ENCODE data around the gene TRPT1. TPM values are rescaled to one million over a fixed set of nuclear protein-coding genes. Genes with fewer than 3 reads are reported as not detected.
A peak's percentile ranks its signal among the peaks of the same experiment; 100 is the strongest.

The TRPT1 gene
- polyA plus RNA-seq, 1 donor from 2014 or later, result 75.0 TPM

GRCh38 chr11:64232182-64232966 lies 6.4 kb upstream of the TRPT1 start:
- H3K4me1 Mint-ChIP-seq, result peaks cover 19 to 36% (median 30%) of the 10 kb centered on the region in 3 donors
- H3K27ac Mint-ChIP-seq, result peak overlapping the region in 2 of 3 donors; percentile 86 to 99
- peak overlapping the region; percentile 64 to 98 (median 92) for H3K4me3 Mint-ChIP-seq
- peaks cover 2% of the 10 kb centered on the region for H3K36me3 Mint-ChIP-seq
- H3K9me3 Mint-ChIP-seq, result no peaks in the 10 kb centered on the region
- H3K27me3 Mint-ChIP-seq, result no peaks in the 10 kb centered on the region

DNA sequence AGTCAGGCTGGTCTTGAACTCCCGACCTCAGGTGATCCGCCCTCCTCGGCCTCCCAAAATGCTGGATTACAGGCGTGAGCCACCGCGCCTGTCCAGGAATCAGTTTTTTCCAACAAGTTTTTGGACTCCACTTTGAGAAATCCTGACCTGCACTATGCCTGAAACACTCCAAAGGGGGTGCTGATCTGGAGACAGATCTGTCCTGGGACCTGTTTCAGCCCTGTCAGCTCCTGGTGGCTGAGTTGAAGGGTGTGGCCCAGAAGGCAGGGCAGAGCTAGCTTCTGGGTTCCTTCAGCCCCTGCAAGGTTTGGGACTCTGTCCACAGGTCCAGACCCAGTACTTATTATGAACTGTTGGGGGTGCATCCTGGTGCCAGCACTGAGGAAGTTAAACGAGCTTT lies 5.6 kb upstream of the TRPT1 start:
- H3K4me3 Mint-ChIP-seq, result peak overlapping the region; percentile 64 to 98 (median 86)
- H3K27ac Mint-ChIP-seq, result peak overlapping the region; percentile 31 to 99 (median 97)
- H3K4me1 Mint-ChIP-seq, result peaks cover 26 to 39% (median 26%) of the 10 kb centered on the region in 3 donors
- H3K36me3 Mint-ChIP-seq, result peaks cover 2% of the 10 kb centered on the region
- no peaks in the 10 kb centered on the region for H3K9me3 Mint-ChIP-seq
- H3K27me3 Mint-ChIP-seq, result no peaks in the 10 kb centered on the region

- H3K4me1 Mint-ChIP-seq, result peaks cover 26 to 39% (median 26%) of the 10 kb centered on the region in 3 donors
- peak overlapping the region; percentile 88 to 98 (median 96) for H3K4me3 Mint-ChIP-seq
- no peaks in the 10 kb centered on the region for H3K9me3 Mint-ChIP-seq
- H3K36me3 Mint-ChIP-seq, result peaks cover 2% of the 10 kb centered on the region
- no peaks in the 10 kb centered on the region for H3K27me3 Mint-ChIP-seq
- H3K27ac Mint-ChIP-seq, result peak overlapping the region; percentile 97 to 99 (median 97)
Observed at GRCh38 chr11:64230985-64231365, 5.0 kb upstream of the TRPT1 start.

DNA sequence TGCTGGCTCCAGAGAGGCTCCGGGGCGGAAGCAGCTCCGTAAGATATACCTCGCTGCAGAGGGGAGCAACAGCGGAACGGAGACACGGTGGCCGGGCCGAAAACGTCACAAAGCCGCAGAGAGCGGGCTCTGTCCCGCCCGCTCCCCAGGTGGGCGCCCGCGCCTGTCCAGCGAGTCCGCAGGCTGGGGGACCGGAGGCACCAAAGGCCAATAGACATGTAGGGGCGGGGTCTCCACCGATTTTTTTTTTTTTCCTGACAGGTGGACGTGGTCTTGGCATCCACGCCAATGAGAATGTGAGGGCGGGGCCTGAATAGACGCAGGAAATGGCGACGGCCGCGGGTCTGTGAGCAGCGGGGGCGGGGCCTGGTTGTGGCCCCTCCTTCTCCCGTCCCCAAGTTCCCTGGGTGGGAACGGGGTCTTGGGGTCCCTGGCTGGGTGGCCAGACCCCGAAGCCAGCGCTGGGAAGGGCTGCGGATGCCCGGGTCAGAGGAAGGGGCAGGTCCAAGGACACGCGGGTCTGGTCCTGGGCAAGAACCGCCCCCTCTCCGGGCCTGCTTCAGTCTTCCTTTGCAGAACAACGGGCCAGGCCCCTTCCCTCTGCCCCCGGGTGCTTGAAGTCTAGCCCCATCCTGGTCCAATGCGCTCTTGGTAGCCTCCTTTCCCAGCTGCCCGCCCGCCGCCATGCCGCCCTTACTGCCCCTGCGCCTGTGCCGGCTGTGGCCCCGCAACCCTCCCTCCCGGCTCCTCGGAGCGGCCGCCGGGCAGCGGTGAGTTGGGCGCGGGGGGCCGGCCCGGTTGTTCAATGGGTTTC lies 4.4 kb upstream of the TRPT1 start, which contains the start of gene DNAJC4:
DNAJC4 (plus strand) TSS at position 378 of the 814 bp plus-strand sequence; CDS start at position 685, 307 bp downstream.
- H3K9me3 Mint-ChIP-seq, result no peaks in the 10 kb centered on the region
- H3K36me3 Mint-ChIP-seq, result peaks cover 1% of the 10 kb centered on the region
- H3K27ac Mint-ChIP-seq, result peak within 1 kb of the TSS; percentile 97 to 99 (median 97)
- H3K27me3 Mint-ChIP-seq, result no peaks in the 10 kb centered on the region
- peak within 1 kb of the TSS; percentile 88 to 98 (median 96) for H3K4me3 Mint-ChIP-seq
- peaks cover 22 to 34% (median 24%) of the 10 kb centered on the region in 3 donors for H3K4me1 Mint-ChIP-seq

DNA sequence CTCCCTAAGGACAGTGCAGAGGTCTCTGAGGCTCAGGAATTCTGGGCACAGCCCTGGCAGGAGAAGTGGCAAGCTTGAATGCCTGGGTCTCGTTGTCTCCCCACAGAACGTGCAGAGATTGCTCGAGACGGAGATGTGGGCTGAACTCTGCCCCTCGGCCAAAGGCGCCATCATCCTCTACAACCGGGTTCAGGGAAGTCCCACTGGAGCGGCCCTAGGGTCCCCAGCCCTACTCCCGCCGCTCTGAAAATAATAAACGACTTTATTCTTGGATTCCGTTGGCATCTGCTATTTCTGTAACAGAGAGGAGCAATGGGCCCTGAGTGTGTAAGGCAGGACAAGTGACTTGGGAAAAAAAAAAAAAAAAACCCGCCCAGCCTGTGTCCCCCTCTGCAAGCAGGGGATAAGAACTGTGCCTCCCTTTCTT lies 3.8 kb upstream of the TRPT1 start:
- Mint-ChIP-seq H3K9me3 (no peaks in the 10 kb centered on the region), H3K4me3 (peak overlapping the region; percentile 88 to 98 (median 96)), H3K4me1 (peaks cover 24 to 34% (median 26%) of the 10 kb centered on the region in 3 donors), H3K27me3 (no peaks in the 10 kb centered on the region), H3K27ac (peak overlapping the region; percentile 97 to 99 (median 97)), H3K36me3 (no peaks in the 10 kb centered on the region)

GRCh38 chr11:64229090-64229743 lies 3.2 kb upstream of the TRPT1 start:
- H3K36me3 Mint-ChIP-seq, result no peaks in the 10 kb centered on the region
- no peaks in the 10 kb centered on the region for H3K27me3 Mint-ChIP-seq
- H3K27ac Mint-ChIP-seq, result peak overlapping the region; percentile 62 to 99 (median 97)

DNA sequence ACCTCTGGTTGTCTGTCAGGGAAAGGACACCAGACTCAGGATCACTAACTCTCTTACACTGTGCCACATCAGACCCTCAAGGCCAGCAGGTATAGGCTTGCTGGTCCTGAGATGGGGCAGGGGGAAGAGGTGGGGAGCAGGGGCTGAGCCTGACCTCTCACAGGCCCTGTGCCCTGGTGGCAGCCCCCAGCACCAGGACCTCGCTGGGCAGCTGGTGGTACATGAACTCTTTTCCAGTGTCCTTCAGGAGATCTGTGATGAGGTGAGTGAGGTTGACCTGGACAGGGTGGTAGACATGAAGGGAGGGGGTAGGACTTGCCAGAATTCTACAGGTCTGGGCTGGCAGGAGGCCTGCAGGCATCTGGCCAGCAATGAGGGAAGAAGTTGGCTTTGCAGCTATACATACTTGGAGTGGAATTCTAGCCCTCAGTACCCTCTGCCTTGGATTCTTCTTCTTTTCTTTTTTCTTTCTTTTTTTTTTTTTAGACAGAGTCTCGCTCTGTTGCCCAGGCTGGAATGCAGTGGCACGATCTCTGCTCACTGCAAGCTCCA lies 1.5 kb upstream of the TRPT1 start:
- H3K4me1 Mint-ChIP-seq, result peaks cover 22 to 30% (median 26%) of the 10 kb centered on the region in 3 donors
- H3K27ac Mint-ChIP-seq, result peak overlapping the region; percentile 76 to 91 (median 86)
- no peaks in the 10 kb centered on the region for H3K9me3 Mint-ChIP-seq
- peak overlapping the region; percentile 93 to 98 (median 96) for H3K4me3 Mint-ChIP-seq
- no peaks in the 10 kb centered on the region for H3K27me3 Mint-ChIP-seq
- H3K36me3 Mint-ChIP-seq, result no peaks in the 10 kb centered on the region

More at GRCh38 chr11:64229090-64229743, 3.2 kb upstream of the TRPT1 start:
- peaks cover 24 to 34% (median 26%) of the 10 kb centered on the region in 3 donors for H3K4me1 Mint-ChIP-seq
- no peaks in the 10 kb centered on the region for H3K9me3 Mint-ChIP-seq
- H3K4me3 Mint-ChIP-seq, result peak overlapping the region; percentile 54 to 98 (median 92)

GRCh38 chr11:64226507-64227051 lies 593 bp upstream of the TRPT1 start:
- peak overlapping the region; percentile 53 to 91 (median 86) for H3K27ac Mint-ChIP-seq
- no peaks in the 10 kb centered on the region for H3K27me3 Mint-ChIP-seq
- peak overlapping the region; percentile 93 to 98 (median 96) for H3K4me3 Mint-ChIP-seq
- H3K9me3 Mint-ChIP-seq, result no peaks in the 10 kb centered on the region
- peaks cover 17 to 26% (median 24%) of the 10 kb centered on the region in 3 donors for H3K4me1 Mint-ChIP-seq
- H3K36me3 Mint-ChIP-seq, result no peaks in the 10 kb centered on the region

- Mint-ChIP-seq H3K27me3 (no peaks in the 10 kb centered on the region), H3K36me3 (no peaks in the 10 kb centered on the region), H3K27ac (peak overlapping the region; percentile 81 to 95 (median 91)), H3K4me3 (peak overlapping the region; percentile 93 to 98 (median 96)), H3K9me3 (no peaks in the 10 kb centered on the region), H3K4me1 (peaks cover 14 to 22% (median 20%) of the 10 kb centered on the region in 3 donors)
Observed at GRCh38 chr11:64224891-64225607, 937 bp downstream of the TRPT1 start.

DNA sequence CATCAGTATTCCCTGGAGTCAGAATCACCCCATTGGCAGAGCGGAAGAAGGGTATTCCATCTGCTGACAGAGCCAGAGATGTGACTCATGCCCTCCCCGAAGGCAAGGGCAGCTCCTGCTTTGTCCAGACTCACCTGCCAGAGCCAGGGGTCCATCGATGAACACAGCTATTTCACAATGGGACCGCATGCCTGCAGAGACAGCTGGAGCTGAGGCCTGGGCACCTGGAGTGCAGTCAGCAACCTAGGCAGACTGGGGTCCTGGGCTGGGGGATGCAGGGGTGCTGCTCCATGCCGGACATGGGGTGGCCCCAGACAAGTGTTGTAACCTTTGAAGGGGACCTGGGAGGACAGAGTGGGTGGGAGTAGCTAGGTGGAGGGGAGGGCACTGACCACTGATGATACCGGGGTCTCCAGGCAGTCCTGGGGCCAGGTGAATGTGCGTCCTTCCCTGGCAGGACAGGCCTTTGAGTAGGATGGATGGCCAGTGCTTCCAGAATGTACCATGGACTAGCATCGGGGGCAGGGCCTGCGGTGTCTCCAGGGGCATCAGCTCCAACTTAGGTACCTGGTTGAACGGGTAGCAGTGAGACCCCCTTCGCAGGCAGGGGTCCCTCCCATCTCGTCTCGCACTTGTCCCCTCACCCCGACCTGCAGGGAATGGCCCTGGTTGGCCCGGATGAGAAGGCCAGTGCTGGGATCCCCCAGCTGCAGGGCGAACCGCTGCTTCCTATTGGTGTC lies 1.7 kb downstream of the TRPT1 start:
- Mint-ChIP-seq H3K4me3 (peak overlapping the region in 3 of 4 donors; percentile 74 to 98 (median 95)), H3K36me3 (no peaks in the 10 kb centered on the region), H3K27ac (peak overlapping the region; percentile 81 to 95 (median 91)), H3K4me1 (peaks cover 12 to 16% (median 14%) of the 10 kb centered on the region in 3 donors), H3K9me3 (no peaks in the 10 kb centered on the region), H3K27me3 (no peaks in the 10 kb centered on the region)

DNA sequence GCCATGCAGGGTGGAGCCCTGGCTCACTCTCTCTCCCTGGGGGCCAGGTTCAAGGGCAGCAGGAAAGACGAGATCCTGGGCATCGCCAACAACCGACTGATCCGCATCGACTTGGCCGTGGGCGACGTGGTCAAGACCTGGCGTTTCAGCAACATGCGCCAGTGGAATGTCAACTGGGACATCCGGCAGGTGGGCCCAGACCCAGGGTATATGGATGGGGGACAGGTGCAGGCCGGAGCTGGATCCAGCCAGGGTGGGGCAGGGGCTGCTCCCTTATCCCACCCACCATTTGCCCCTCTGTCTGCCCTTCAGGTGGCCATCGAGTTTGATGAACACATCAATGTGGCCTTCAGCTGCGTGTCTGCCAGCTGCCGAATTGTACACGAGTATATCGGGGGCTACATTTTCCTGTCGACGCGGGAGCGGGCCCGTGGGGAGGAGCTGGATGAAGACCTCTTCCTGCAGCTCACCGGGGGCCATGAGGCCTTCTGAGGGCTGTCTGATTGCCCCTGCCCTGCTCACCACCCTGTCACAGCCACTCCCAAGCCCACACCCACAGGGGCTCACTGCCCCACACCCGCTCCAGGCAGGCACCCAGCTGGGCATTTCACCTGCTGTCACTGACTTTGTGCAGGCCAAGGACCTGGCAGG lies 2.9 kb downstream of the TRPT1 start:
- no peaks in the 10 kb centered on the region for H3K9me3 Mint-ChIP-seq
- H3K36me3 Mint-ChIP-seq, result no peaks in the 10 kb centered on the region
- H3K4me3 Mint-ChIP-seq, result no peak overlapping the region
- no peaks in the 10 kb centered on the region for H3K27me3 Mint-ChIP-seq
- H3K4me1 Mint-ChIP-seq, result peaks cover 8 to 13% (median 12%) of the 10 kb centered on the region in 3 donors
- peak overlapping the region in 2 of 3 donors; percentile 35 to 58 for H3K27ac Mint-ChIP-seq

DNA sequence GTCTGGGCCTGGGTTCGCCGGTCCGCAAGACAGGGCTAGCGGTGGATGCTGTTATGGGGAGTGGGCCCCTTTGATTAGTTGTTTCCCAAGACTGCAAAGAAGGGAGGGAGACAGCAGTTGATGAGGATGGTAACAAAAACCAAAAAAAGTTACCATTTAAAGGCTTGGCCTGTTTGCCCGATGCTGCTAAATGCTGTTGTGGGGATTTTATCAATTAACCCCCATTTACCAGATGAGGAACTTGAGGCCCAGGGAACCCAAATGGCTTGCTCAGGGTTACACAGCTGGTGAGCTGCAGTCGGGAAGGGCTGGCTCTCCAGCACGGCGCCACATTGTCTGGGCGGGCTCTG lies 3.4 kb downstream of the TRPT1 start:
- Mint-ChIP-seq H3K9me3 (no peaks in the 10 kb centered on the region), H3K27me3 (no peaks in the 10 kb centered on the region), H3K4me1 (peaks cover 6 to 12% (median 12%) of the 10 kb centered on the region in 3 donors), H3K36me3 (no peaks in the 10 kb centered on the region), H3K27ac (peak overlapping the region in 1 of 3 donors; percentile 58), H3K4me3 (no peak overlapping the region)

GRCh38 chr11:64220798-64221197 lies 5.2 kb downstream of the TRPT1 start:
- Mint-ChIP-seq H3K36me3 (no peaks in the 10 kb centered on the region), H3K27me3 (no peaks in the 10 kb centered on the region), H3K9me3 (no peaks in the 10 kb centered on the region), H3K27ac (no peak overlapping the region), H3K4me1 (peaks cover 4 to 5% (median 4%) of the 10 kb centered on the region in 3 donors), H3K4me3 (no peak overlapping the region)

Measured in IgD-negative memory B cell (primary cell).